Ascending aorta (tissue), 2 donors: ENCODE results near the gene MAP7. TPM values are rescaled to one million over a fixed set of nuclear protein-coding genes. Genes with fewer than 3 reads are reported as not detected.

Experiments
- DNase-seq, 2 donors: peaks; one replicate each; pipeline ENCODE4 v3.0.0-alpha.2; 2019; ENCODE audit warnings: low spot score in 2 of 2
- H3K27ac ChIP-seq, 2 donors: fragments of 200-600 bp; sonication (generic); one replicate each; pipeline ENCODE4 v1.5.1; 2016 to 2017; ENCODE audit warnings: mild to moderate bottlenecking in 1 of 2
- H3K27me3 ChIP-seq: fragments of 200-600 bp; sonication (generic); one replicate; pipeline ENCODE4 v1.5.1; 2017
- H3K36me3 ChIP-seq, 2 donors: fragments of 200-600 bp; sonication (generic); one replicate each; pipeline ENCODE4 v1.5.1; 2016
- H3K4me1 ChIP-seq, 2 donors: fragments of 200-600 bp; sonication (generic); one replicate each; pipeline ENCODE4 v1.5.1; 2016 to 2017; ENCODE audit warnings: mild to moderate bottlenecking in 1 of 2
- H3K4me3 ChIP-seq, 2 donors: fragments of 200-600 bp; sonication (generic); one replicate each; pipeline ENCODE4 v1.5.1; 2016 to 2017; ENCODE audit warnings: mild to moderate bottlenecking in 1 of 2
- H3K9me3 ChIP-seq, 2 donors: fragments of 200-600 bp; sonication (generic); one replicate each; pipeline ENCODE4 v1.5.1; 2016
- CTCF ChIP-seq, 3 experiments: fragments of 200-600 bp in 2 of 3; fragments of 450-650 bp in 1 of 3; sonication (generic) in 2 of 3; IDR thresholded peaks; one replicate each; pipeline ENCODE4 v1.5.1; 2016 to 2019; ENCODE audit warnings: antibody characterized with exemption in 3 of 3, mild to moderate bottlenecking in 1 of 3, moderate library complexity in 1 of 3
- intact Hi-C: fragments of 100-400 bp; cut with DNase I; formaldehyde crosslinking; loops from one replicate; pipeline ENCODE4 v1.15.1; 2023
- total RNA-seq: library from RNA; depleted of rRNA; stranded (reverse); fragments of >200 nt; gene quantifications from one replicate; pipeline ENCODE4 v1.1.0, GENCODE V29; 2016

MAP7 gene
- total RNA-seq, 1 donor from 2014 or later = not detected

DNA sequence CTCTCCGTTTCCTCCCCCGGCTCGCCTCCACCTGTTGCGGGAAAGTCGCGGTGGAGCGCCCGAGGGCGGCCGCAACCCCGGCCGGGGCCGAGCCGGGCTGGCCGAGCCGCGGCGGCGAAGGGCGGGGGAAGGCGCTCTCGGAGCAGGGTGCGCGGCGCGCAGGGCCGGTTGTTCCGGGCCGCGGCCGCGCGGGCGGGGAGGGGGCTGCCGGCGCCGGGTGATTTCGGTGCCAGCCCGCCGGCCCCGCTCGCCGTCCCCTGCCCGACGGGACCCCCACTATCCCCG, 235 bp downstream of the MAP7 start:
- no peaks in the 10 kb centered on the region for H3K9me3 ChIP-seq
- no peaks in the 10 kb centered on the region for H3K27me3 ChIP-seq
- H3K4me1 ChIP-seq = peaks cover 4 to 8% of the 10 kb centered on the region in 2 donors
- intact Hi-C loops = loop anchor here (1.0 kb wide), 1 partner anchor 261 kb away; the partner anchor contains the start of gene BCLAF1
- no peak overlapping the region for H3K27ac ChIP-seq
- TF ChIP-seq CTCF (IDR thresholded peaks at IDR 0.05) = no peak
- no peak for DNase-seq
- H3K4me3 ChIP-seq = peak overlapping the region; percentile 97 to 98
- peaks cover 0 to 3% of the 10 kb centered on the region in 2 donors for H3K36me3 ChIP-seq

- no peak for TF ChIP-seq CTCF (IDR thresholded peaks at IDR 0.05)
- H3K27ac ChIP-seq = no peak overlapping the region
- DNase-seq = peak in 1 of 2 donors; percentile 63
- H3K4me3 ChIP-seq = peak overlapping the region; percentile 97 to 98
- H3K36me3 ChIP-seq = peaks cover 0 to 3% of the 10 kb centered on the region in 2 donors
- no peaks in the 10 kb centered on the region for H3K27me3 ChIP-seq
- intact Hi-C loops = loop anchor here (1.0 kb wide), 1 partner anchor 260 kb away; the partner anchor contains the start of gene BCLAF1
- H3K9me3 ChIP-seq = no peaks in the 10 kb centered on the region
- peaks cover 4 to 8% of the 10 kb centered on the region in 2 donors for H3K4me1 ChIP-seq
These were observed 750 bp downstream of the MAP7 start for GRCh38 chr6:136549300-136550044.

GRCh38 chr6:136548582-136549299, 1.5 kb downstream of the MAP7 start:
- intact Hi-C loops = no loop called here
- Histone ChIP-seq H3K36me3 (peaks cover 0 to under 1% of the 10 kb centered on the region in 2 donors), H3K27me3 (no peaks in the 10 kb centered on the region), H3K27ac (no peak overlapping the region), H3K4me1 (peaks cover 4 to 8% of the 10 kb centered on the region in 2 donors), H3K4me3 (peak overlapping the region in 1 of 2 donors; percentile 97), H3K9me3 (no peaks in the 10 kb centered on the region)
- no peak for DNase-seq
- TF ChIP-seq CTCF (IDR thresholded peaks at IDR 0.05) = no peak

- H3K4me3 ChIP-seq = no peak overlapping the region
- no peaks in the 10 kb centered on the region for H3K36me3 ChIP-seq
- intact Hi-C loops = no loop called here
- DNase-seq = no peak
- peaks cover 4 to 8% of the 10 kb centered on the region in 2 donors for H3K4me1 ChIP-seq
- H3K27me3 ChIP-seq = no peaks in the 10 kb centered on the region
- H3K9me3 ChIP-seq = no peaks in the 10 kb centered on the region
- H3K27ac ChIP-seq = no peak overlapping the region
- TF ChIP-seq CTCF (IDR thresholded peaks at IDR 0.05) = no peak
These were observed 2.4 kb downstream of the MAP7 start for GRCh38 chr6:136547871-136548270.

GRCh38 chr6:136547336-136547735, 2.9 kb downstream of the MAP7 start:
- DNase-seq = no peak
- no peaks in the 10 kb centered on the region for H3K27me3 ChIP-seq
- H3K4me3 ChIP-seq = no peak overlapping the region
- intact Hi-C loops = no loop called here
- peaks cover 4 to 8% of the 10 kb centered on the region in 2 donors for H3K4me1 ChIP-seq
- H3K27ac ChIP-seq = no peak overlapping the region
- peak; percentile 17 to 34 (median 21) for TF ChIP-seq CTCF (IDR thresholded peaks at IDR 0.05)
- H3K9me3 ChIP-seq = no peaks in the 10 kb centered on the region
- H3K36me3 ChIP-seq = no peaks in the 10 kb centered on the region
